ENCODE data around the gene AP1G1. TPM values are rescaled to one million over a fixed set of nuclear protein-coding genes. Genes with fewer than 3 reads are reported as not detected.

AP1G1 gene
- total RNA-seq, 1 donor: 104 TPM

GRCh38 chr16:71734511-71734910 is 74.1 kb downstream of the AP1G1 start:
- no peak overlapping the region for H3K4me2 ChIP-seq (ENCODE audit: insufficient read depth, low read length)
- no peak overlapping the region for H3K4me3 ChIP-seq (ENCODE audit: insufficient read depth, low read length)
- H3K9me3 ChIP-seq (ENCODE audit: low read depth, low read length): no peaks in the 10 kb centered on the region
- no peak overlapping the region for H3K27ac ChIP-seq (ENCODE audit: low read depth, low read length)
- peaks cover 4% of the 10 kb centered on the region for H4K20me1 ChIP-seq (ENCODE audit: insufficient read depth, low read length)
- no peaks in the 10 kb centered on the region for H3K79me2 ChIP-seq (ENCODE audit: insufficient read depth, low read length)
- TF ChIP-seq, protein P1, sequence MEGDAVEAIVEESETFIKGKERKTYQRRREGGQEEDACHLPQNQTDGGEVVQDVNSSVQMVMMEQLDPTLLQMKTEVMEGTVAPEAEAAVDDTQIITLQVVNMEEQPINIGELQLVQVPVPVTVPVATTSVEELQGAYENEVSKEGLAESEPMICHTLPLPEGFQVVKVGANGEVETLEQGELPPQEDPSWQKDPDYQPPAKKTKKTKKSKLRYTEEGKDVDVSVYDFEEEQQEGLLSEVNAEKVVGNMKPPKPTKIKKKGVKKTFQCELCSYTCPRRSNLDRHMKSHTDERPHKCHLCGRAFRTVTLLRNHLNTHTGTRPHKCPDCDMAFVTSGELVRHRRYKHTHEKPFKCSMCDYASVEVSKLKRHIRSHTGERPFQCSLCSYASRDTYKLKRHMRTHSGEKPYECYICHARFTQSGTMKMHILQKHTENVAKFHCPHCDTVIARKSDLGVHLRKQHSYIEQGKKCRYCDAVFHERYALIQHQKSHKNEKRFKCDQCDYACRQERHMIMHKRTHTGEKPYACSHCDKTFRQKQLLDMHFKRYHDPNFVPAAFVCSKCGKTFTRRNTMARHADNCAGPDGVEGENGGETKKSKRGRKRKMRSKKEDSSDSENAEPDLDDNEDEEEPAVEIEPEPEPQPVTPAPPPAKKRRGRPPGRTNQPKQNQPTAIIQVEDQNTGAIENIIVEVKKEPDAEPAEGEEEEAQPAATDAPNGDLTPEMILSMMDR (IDR thresholded peaks at IDR 0.05; ENCODE audit: extremely low read depth, low read depth, low read length): no peak
- H2AFZ ChIP-seq (ENCODE audit: low read length): no peak overlapping the region
- no peak for DNase-seq (ENCODE audit: insufficient read length, low spot score, missing footprints)
- no peaks in the 10 kb centered on the region for H3K27me3 ChIP-seq (ENCODE audit: insufficient read depth, low read length)
- H3K4me1 ChIP-seq (ENCODE audit: insufficient read depth, low read length): no peaks in the 10 kb centered on the region
- H3K36me3 ChIP-seq (ENCODE audit: insufficient read depth, low read length): peaks cover 69% of the 10 kb centered on the region

GRCh38 chr16:71732587-71732986 is 76.0 kb downstream of the AP1G1 start:
- Histone ChIP-seq H3K27ac (ENCODE audit: low read depth, low read length) (no peak overlapping the region), H3K4me3 (ENCODE audit: insufficient read depth, low read length) (no peak overlapping the region), H3K36me3 (ENCODE audit: insufficient read depth, low read length) (peaks cover 50% of the 10 kb centered on the region), H3K79me2 (ENCODE audit: insufficient read depth, low read length) (no peaks in the 10 kb centered on the region), H2AFZ (ENCODE audit: low read length) (no peak overlapping the region), H3K4me2 (ENCODE audit: insufficient read depth, low read length) (no peak overlapping the region), H3K9me3 (ENCODE audit: low read depth, low read length) (no peaks in the 10 kb centered on the region), H3K27me3 (ENCODE audit: insufficient read depth, low read length) (no peaks in the 10 kb centered on the region), H3K4me1 (ENCODE audit: insufficient read depth, low read length) (no peaks in the 10 kb centered on the region), H4K20me1 (ENCODE audit: insufficient read depth, low read length) (peaks cover 4% of the 10 kb centered on the region)
- DNase-seq (ENCODE audit: insufficient read length, low spot score, missing footprints): no peak
- TF ChIP-seq, protein P1 (IDR thresholded peaks at IDR 0.05; ENCODE audit: extremely low read depth, low read depth, low read length): no peak

DNA sequence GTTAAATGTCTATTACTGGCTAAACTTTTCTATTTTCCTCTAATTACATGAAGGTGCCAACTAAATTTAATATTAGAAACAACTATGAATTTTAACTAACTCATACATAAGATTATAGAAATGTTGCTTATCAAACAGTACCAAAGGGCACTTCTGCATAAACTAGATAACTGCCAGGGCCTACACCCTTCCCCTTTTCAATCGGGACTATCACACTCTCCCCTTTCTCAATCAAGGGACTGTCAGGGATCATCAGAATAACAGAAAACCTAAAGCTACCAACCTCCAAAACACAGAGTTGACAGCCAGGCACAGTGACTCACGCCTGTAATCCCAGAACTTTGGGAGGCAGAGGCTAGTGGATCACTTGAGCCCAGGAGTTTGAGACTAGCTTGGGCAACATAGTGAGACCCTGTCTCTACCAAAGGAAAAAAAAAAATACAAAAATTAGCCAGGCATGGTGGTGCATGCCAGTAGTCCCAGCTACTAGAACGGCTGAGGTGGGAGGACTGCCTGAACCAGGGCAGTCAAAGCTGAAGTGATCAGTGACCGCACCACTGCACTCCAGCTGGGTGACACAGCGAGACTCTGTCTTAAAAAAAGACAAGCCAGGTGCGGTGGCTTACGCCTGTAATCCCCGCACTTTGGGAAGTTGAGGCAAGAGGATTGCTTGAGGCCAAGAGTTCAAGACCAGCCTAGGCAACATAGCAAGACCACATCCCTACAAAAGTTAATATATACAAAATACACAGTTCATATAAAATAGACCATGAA is 80.9 kb downstream of the AP1G1 start:
- peaks cover 20% of the 10 kb centered on the region for H3K36me3 ChIP-seq (ENCODE audit: insufficient read depth, low read length)
- H3K79me2 ChIP-seq (ENCODE audit: insufficient read depth, low read length): peaks cover 1% of the 10 kb centered on the region
- H3K27me3 ChIP-seq (ENCODE audit: insufficient read depth, low read length): no peaks in the 10 kb centered on the region
- H3K4me1 ChIP-seq (ENCODE audit: insufficient read depth, low read length): peaks cover 7% of the 10 kb centered on the region
- no peak overlapping the region for H3K4me2 ChIP-seq (ENCODE audit: insufficient read depth, low read length)
- no peaks in the 10 kb centered on the region for H3K9me3 ChIP-seq (ENCODE audit: low read depth, low read length)
- no peak for DNase-seq (ENCODE audit: insufficient read length, low spot score, missing footprints)
- H3K27ac ChIP-seq (ENCODE audit: low read depth, low read length): no peak overlapping the region
- H2AFZ ChIP-seq (ENCODE audit: low read length): no peak overlapping the region
- H4K20me1 ChIP-seq (ENCODE audit: insufficient read depth, low read length): peaks cover 3% of the 10 kb centered on the region
- no peak overlapping the region for H3K4me3 ChIP-seq (ENCODE audit: insufficient read depth, low read length)
- TF ChIP-seq, protein P1 (IDR thresholded peaks at IDR 0.05; ENCODE audit: extremely low read depth, low read depth, low read length): no peak

DNA sequence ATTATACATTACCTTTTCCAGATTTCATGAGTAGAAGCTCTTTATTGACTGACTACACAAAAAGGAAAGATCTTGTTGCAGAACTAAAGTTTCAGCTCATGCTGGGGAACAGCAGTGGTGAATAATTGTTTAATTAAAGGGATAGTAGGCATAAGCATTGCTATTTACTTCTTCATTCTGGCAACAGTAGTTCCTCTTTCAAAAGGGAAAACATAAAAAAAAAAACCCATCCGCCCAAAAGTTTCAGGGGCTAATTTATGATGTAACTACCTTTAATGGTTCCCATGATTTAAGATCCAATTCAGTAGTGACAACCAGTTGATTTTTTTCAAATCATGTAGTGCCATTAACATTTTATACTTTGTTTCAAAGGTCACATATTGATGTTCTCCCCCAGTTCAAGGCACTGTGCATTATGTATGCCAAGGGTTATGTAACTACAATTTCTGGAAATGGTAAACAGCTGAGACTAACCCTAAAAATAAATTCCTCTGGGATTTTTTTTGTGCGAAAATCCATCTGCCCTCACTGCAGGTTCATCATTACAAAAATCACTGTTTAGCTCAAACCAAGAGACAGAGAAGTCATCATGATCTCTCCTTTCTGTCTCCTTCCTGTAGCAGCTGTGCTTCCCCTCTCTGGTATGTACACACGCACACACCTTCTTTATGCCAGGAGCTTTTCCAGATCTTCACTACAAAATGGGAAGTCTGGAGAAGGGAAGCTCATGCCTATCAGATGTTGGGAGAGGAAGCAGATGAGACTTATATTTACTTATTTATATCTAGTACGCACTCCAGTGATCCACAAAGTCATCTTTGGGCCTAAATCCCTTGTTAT is 81.9 kb downstream of the AP1G1 start:
- H3K36me3 ChIP-seq (ENCODE audit: insufficient read depth, low read length): peaks cover 9% of the 10 kb centered on the region
- H3K27me3 ChIP-seq (ENCODE audit: insufficient read depth, low read length): no peaks in the 10 kb centered on the region
- peaks cover 11% of the 10 kb centered on the region for H3K79me2 ChIP-seq (ENCODE audit: insufficient read depth, low read length)
- H3K4me2 ChIP-seq (ENCODE audit: insufficient read depth, low read length): no peak overlapping the region
- no peak overlapping the region for H3K4me3 ChIP-seq (ENCODE audit: insufficient read depth, low read length)
- peaks cover 7% of the 10 kb centered on the region for H3K4me1 ChIP-seq (ENCODE audit: insufficient read depth, low read length)
- peaks cover 3% of the 10 kb centered on the region for H4K20me1 ChIP-seq (ENCODE audit: insufficient read depth, low read length)
- H3K9me3 ChIP-seq (ENCODE audit: low read depth, low read length): no peaks in the 10 kb centered on the region
- DNase-seq (ENCODE audit: insufficient read length, low spot score, missing footprints): no peak
- H2AFZ ChIP-seq (ENCODE audit: low read length): no peak overlapping the region
- no peak overlapping the region for H3K27ac ChIP-seq (ENCODE audit: low read depth, low read length)
- TF ChIP-seq, protein P1 (IDR thresholded peaks at IDR 0.05; ENCODE audit: extremely low read depth, low read depth, low read length): no peak

Data from osteoblast (primary cell).